Lung (tissue), 12 donors: ENCODE data around the gene PCNT. TPM values are rescaled to one million over a fixed set of nuclear protein-coding genes. Genes with fewer than 3 reads are reported as not detected.

Experiments used
- ATAC-seq: fragments of 200-7000 bp; cut with Tn5 transposase; one replicate; pipeline ENCODE4 v1.9.1; 2020; ENCODE audit warnings: moderate number of reproducible peaks; ENCODE audit not compliant: insufficient read depth, low FRiP score
- DNase-seq, 3 donors: peaks; one replicate each; pipeline ENCODE4 v3.0.0-alpha.2; 2013 to 2017
- H3K27ac ChIP-seq, 2 donors: one replicate each; pipeline ENCODE4 v1.5.1; 2013; ENCODE audit warnings: mild to moderate bottlenecking in 2 of 2, moderate library complexity in 2 of 2, control low read depth in 1 of 2, inconsistent platforms in 1 of 2, low read depth in 1 of 2, low read length in 1 of 2
- H3K27me3 ChIP-seq, 3 donors: one replicate each; pipeline ENCODE4 v1.5.1; 2013; ENCODE audit warnings: low read length in 2 of 3; ENCODE audit not compliant: control insufficient read depth in 3 of 3, insufficient read depth in 3 of 3
- H3K36me3 ChIP-seq, 4 donors: one replicate each; pipeline ENCODE4 v1.5.1; 2013; ENCODE audit warnings: low read length in 4 of 4, mild to moderate bottlenecking in 1 of 4, moderate library complexity in 1 of 4; ENCODE audit not compliant: control insufficient read depth in 4 of 4, insufficient read depth in 4 of 4
- H3K4me1 ChIP-seq, 5 donors: one replicate each; pipeline ENCODE4 v1.5.1; 2013; ENCODE audit warnings: low read length in 5 of 5, mild to moderate bottlenecking in 2 of 5, moderate library complexity in 1 of 5; ENCODE audit not compliant: control insufficient read depth in 5 of 5, insufficient read depth in 5 of 5
- H3K4me3 ChIP-seq: one replicate; pipeline ENCODE4 v1.5.1; 2013; ENCODE audit warnings: mild to moderate bottlenecking, control low read depth, moderate library complexity
- H3K9ac ChIP-seq, 2 donors: one replicate each; pipeline ENCODE4 v1.5.1; 2013; ENCODE audit warnings: low read length in 2 of 2, control low read depth in 1 of 2; ENCODE audit not compliant: insufficient read depth in 1 of 2
- H3K9me3 ChIP-seq, 4 donors: one replicate each; pipeline ENCODE4 v1.5.1; 2013; ENCODE audit warnings: low read length in 3 of 4, mild to moderate bottlenecking in 1 of 4, moderate library complexity in 1 of 4; ENCODE audit not compliant: control insufficient read depth in 4 of 4, insufficient read depth in 3 of 4
- WGBS, 2 donors: extraction: QIAGEN DNeasy Blood & Tissue Kit; methylation state at CpG; one replicate each; pipeline ENCODE4 v1.1.7; 2013; 5-methylcytosine and 5-hydroxymethylcytosine counted together
- polyA plus RNA-seq, 2 donors: library from polyadenylated mRNA; stranded (reverse); fragments of 200-250 nt; gene quantifications; one replicate each; pipeline ENCODE4 v1.2.1, GENCODE V29; 2013
- total RNA-seq, 2 donors: library from RNA; depleted of rRNA in 1 of 2; stranded (reverse); fragments of >200 nt in 1 of 2; gene quantifications; one replicate each; pipeline ENCODE4 v1.2.1, GENCODE V29; 2014 to 2021
- TF ChIP-seq, protein P1 (sequence below): IDR thresholded peaks from 2 replicates; pipeline ENCODE4 v1.5.1; 2012; ENCODE audit warnings: mild to moderate bottlenecking; ENCODE audit errors: control extremely low read depth, extremely low read depth
- donor health status: control.
- donor health status: control.
- donor health status: Bipolar disorder and iron deficiency.
- donor health status: healthy.
- donor health status: DM: yes; HTN: yes; CAD: no.

The PCNT gene
- total and polyA plus RNA-seq, 4 donors, result 9.8 to 37.2 (median 18.5) TPM

DNA sequence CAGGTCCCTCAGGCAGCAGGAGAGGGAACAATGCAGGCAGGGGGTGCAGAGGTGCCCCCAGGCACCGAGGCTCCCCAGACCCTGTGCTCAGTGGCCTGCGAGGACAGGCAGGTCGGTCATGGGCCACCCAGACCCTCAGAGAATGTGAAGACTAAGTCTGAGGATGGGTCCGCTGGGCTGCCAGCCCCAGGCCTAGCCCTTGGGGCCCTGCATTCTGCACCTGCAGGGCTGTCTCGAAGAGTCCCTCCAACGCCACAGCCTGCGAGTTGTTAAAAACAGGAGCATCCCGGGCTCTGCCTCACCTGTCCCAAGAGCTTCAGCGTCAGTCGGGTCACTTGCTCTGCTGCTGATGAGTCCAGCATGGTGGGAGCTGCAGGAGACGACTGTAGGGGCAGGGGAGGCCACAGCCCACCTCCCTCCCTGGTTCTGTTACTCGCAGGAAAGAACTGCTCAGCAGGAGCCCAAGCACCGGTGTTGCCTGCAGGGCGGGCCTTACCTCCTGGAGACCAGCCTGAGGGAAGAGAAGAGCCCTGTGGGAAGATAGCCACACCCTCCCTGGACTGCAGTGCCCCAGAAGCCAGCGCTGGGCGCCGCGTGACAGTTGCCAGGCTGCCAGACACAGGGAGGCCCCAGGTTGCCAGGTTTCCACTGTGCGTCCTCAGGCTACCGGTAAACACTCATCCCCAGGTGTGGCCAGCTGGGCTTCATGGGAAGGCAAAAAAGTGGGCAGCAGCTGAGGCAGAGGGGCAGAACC is 6.1 kb upstream of the PCNT start:
- H3K9ac ChIP-seq, result no peak overlapping the region
- H3K27me3 ChIP-seq, result no peaks in the 10 kb centered on the region
- H3K4me1 ChIP-seq, result peaks cover 0 to 29% (median 12%) of the 10 kb centered on the region in 5 donors
- 82 to 86% methylated on average over 20 of the region's 20 CpGs for WGBS, 2 donors
- H3K36me3 ChIP-seq, result peaks cover 0 to 3% (median 0%) of the 10 kb centered on the region in 4 donors
- H3K4me3 ChIP-seq, result no peak overlapping the region
- H3K27ac ChIP-seq, result no peak overlapping the region
- H3K9me3 ChIP-seq, result no peaks in the 10 kb centered on the region
- TF ChIP-seq, protein P1, sequence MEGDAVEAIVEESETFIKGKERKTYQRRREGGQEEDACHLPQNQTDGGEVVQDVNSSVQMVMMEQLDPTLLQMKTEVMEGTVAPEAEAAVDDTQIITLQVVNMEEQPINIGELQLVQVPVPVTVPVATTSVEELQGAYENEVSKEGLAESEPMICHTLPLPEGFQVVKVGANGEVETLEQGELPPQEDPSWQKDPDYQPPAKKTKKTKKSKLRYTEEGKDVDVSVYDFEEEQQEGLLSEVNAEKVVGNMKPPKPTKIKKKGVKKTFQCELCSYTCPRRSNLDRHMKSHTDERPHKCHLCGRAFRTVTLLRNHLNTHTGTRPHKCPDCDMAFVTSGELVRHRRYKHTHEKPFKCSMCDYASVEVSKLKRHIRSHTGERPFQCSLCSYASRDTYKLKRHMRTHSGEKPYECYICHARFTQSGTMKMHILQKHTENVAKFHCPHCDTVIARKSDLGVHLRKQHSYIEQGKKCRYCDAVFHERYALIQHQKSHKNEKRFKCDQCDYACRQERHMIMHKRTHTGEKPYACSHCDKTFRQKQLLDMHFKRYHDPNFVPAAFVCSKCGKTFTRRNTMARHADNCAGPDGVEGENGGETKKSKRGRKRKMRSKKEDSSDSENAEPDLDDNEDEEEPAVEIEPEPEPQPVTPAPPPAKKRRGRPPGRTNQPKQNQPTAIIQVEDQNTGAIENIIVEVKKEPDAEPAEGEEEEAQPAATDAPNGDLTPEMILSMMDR, result no peak
- peak; percentile 25 for ATAC-seq
- peak in 1 of 3 donors; percentile 23 for DNase-seq

DNA sequence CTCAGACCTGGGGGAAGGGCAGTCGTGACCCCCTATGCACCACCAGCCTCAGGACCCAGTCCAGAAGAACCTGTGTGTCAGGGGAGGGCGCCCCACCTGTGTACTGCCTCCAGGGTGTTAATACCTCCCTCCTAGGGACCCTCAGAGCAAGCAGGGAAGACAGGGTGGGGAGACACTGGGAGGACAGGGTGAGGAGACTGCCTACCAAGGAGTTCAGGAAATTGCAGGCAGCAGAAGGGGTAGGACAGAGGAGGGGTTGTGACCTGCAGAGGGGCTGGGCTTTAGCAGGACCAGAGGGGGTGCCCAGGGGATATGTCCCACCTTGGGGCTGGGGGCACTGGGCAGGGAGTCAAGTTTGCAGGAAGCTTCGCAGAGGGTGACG is 5.5 kb upstream of the PCNT start:
- WGBS, 2 donors, result 88 to 89% methylated on average over 4 of the region's 4 CpGs
- no peaks in the 10 kb centered on the region for H3K27me3 ChIP-seq
- DNase-seq (no peak), ATAC-seq (no peak)
- no peak overlapping the region for H3K27ac ChIP-seq
- peaks cover 0 to 3% (median 0%) of the 10 kb centered on the region in 4 donors for H3K36me3 ChIP-seq
- no peaks in the 10 kb centered on the region for H3K9me3 ChIP-seq
- H3K9ac ChIP-seq, result no peak overlapping the region
- TF ChIP-seq, protein P1, result no peak
- H3K4me3 ChIP-seq, result no peak overlapping the region
- peaks cover 0 to 29% (median 16%) of the 10 kb centered on the region in 5 donors for H3K4me1 ChIP-seq

DNA sequence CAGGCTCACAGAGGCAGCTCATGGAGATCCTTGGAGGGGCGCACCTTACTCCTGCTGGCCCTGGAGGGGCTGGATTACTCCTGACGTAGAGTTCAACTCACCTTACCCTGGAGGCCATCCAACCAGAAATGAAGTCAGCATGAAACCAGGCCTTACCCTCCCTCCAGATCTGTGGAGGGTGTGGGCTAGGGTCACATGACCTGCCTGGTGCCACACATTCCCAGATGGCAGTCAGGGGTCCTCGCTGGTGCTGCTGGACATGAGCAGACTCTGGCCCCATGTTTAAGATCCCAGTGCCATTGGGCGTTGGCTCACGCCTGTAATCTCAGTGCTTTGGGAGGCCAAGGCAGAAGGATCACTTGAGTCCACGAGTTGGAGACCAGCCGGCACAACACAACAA is 4.8 kb upstream of the PCNT start:
- Histone ChIP-seq H3K4me1 (peaks cover 0 to 29% (median 16%) of the 10 kb centered on the region in 5 donors), H3K9me3 (no peaks in the 10 kb centered on the region), H3K27ac (no peak overlapping the region), H3K4me3 (no peak overlapping the region), H3K36me3 (peaks cover 0 to 3% (median 0%) of the 10 kb centered on the region in 4 donors), H3K27me3 (no peaks in the 10 kb centered on the region), H3K9ac (no peak overlapping the region)
- 94 to 95% methylated on average over 7 of the region's 7 CpGs for WGBS, 2 donors
- DNase-seq (no peak), ATAC-seq (no peak)
- TF ChIP-seq, protein P1, result no peak
